ELF-1 (cell line): ENCODE measurements around the gene ASGR1.

Experiments used
- DNase-seq: peaks from one replicate; pipeline ENCODE4 v3.0.0-alpha.2; 2016; ENCODE audit warnings: low read depth, low spot score

The ASGR1 gene

GRCh38 chr17:7216242-7217112, 37.3 kb upstream of the ASGR1 start:
- no peak for DNase-seq

DNA sequence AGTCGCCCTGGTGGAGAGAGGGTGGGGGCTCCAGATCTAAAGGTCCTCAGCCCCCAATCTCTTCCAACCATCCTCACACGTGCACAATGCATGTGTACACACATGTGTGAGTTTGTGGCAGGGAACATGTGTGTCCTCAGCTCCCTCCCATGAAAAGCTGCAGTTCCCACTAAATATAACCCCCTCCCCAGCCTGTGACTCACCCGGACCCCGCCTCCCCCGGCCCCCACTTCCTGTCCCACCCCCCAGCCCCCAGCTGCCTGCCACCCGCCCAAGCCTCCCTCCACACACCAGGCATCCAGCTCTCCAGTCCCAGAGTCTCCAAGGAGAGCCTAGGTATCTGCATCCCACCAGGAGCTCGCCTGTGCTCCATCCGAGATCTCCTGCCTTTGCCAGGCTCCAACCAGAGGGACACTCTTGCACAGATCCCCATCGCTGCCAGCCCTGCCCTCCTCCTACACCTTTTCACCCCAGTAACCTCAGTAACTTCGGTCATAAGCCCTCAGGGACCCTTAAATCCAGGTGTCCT, 36.5 kb upstream of the ASGR1 start:
- no peak for DNase-seq

GRCh38 chr17:7215136-7215638, 36.0 kb upstream of the ASGR1 start:
- DNase-seq: no peak

DNA sequence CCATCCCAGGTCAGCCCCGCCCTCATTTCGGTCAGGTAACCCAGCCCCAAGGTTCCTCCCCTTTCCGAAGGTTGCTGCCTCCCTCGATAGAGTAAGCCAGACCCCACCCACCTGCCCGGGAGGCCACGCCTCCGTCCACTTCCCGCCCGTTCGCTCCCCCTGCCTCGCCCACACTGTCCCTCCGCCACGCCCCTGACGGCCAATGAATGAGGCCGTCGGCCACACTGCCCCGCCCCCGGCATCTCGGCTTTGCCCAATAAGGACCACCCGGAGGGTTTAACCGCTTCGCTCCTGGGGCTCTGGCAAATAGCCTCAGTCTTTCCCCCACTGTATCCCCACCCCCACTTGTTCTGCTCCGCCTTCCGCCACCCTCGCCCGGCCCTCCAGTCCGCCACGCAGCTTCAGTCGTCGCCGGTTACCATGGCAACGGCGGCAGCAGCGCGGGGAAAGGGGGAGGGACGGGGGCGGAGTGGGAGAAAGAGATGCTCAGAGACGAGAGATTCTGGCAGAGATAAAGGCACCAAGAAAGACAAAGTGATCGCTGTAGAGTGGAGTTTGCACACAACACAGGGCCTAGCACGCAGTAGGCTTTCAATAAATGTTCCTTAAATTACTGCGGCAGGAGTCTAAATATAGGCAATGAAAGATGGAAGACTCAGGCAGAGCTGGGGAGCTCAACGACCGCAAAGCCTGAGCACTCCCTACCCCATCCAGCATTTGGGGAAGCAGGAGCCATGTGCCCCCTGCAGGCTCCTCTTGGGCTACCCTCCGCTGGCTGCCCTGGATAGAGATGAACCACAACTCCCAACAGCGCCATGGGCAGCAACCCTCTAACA, 35.3 kb upstream of the ASGR1 start:
- DNase-seq: peak; percentile 99

GRCh38 chr17:7213895-7214299, 34.7 kb upstream of the ASGR1 start:
- peak; percentile 99 for DNase-seq

DNA sequence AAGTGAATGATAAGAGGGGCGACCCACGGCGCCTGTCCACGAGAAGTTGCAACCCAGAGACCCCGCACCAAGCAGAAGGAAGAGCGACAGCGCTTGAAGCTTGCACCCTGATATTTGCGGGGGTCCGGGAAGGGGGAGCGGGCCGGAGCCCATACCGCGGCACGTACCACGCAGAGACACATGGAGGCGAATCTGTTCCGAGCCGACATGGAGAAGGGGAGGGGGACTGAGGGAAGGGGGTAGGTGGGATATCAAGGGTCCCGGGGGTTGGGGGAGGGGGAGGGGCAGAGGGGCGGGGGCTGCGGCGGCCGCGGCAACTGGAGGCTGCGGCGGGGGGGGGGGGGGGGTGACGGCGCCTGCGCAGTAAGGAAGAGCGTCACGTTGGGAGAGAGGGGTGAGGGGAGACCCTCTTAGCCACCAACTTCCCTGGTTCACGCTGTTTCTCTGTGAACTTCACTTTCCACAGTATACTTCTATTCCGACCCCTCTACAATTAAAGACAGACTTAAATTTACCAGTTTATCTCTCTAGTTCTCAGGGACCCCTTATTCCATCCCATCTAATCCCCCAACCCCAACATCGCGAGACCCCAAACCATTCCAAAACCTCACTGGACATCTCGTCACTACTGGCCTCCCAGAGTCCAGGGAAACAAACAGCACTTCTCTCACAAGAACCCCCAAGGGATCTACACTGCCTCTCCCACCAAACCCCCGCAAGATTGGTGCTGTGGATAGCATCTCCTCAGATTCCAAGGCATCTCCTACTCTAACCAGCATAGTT, 32.5 kb upstream of the ASGR1 start:
- no peak for DNase-seq

DNA sequence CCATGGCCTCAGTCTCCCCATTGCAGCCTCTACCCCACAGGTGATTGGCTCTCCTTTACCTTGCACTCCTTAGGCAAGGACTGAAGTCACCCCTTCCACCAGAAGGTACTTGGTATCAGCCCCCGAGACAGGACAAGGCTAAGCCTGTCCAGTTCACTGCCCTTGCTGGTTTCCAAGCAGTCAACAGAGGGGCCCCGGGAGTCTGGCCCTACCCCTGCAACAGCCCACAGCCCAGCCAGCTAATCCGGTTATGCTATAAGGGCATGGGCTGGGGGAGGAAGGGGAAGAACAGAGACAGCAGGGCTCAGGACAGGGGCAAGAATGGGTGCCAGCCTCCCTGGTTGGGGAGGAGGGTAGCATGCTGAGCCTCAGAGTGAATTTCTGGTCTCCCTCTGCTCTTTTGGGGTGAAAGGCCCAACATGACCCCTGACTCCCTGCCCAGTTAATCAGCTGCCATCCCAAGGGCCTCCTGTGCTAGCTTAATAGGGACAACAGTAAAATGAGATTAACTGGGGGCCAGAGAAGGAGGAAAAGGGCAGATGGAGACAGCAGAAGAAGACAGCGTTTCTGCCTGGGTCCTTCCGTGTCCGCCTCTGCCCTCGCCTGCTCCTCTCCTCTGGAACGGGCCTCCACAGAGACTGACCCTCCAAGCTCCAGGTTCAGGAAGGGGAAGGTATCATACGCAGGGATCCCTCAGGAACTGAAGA, 29.7 kb upstream of the ASGR1 start:
- DNase-seq: no peak

- DNase-seq: peak; percentile 90
Measured at GRCh38 chr17:7208027-7208571, 28.9 kb upstream of the ASGR1 start.

DNA sequence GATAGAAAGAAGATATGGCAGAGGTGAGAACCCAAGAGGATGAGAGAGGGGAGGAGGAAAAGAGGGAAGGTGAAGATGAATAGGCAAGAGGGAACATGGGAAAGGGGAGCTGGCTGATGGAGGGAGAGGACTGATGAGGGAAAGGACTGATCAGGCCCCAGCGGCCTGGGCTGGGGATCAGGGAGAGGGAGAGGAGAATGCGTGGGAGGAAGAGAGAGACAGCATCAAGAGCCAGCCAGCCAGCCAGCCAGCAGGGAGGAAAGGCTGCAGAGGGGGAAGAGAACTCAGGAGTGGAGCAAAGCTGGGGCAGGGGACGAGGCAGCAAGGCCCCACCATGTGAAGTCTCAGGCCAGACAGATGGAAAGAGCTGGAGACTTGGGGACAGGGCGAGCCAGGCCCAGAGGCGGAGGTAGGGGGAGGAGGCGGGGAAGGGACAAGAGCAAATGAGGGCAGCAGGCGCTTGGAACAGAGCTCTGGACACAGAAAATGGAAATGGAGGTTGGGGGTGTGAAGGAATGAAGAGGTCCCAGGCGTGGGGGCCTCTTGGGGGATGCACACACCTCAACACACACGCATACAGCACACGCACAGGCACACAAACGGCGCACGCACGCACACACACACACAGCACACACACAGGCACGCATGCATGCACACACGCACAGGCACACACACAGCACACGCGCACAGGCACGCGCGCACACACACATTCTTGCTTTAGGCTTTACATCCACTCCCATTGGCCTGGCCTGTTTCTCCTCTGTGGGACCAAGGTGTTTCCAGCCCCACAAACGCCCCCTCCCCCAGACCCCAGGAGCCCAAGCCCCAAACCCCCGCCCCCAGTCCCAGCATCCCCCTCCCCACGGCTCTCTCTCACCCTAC, 28.2 kb upstream of the ASGR1 start:
- DNase-seq: no peak

- DNase-seq: no peak
Measured at GRCh38 chr17:7205561-7205960, 26.4 kb upstream of the ASGR1 start.

DNA sequence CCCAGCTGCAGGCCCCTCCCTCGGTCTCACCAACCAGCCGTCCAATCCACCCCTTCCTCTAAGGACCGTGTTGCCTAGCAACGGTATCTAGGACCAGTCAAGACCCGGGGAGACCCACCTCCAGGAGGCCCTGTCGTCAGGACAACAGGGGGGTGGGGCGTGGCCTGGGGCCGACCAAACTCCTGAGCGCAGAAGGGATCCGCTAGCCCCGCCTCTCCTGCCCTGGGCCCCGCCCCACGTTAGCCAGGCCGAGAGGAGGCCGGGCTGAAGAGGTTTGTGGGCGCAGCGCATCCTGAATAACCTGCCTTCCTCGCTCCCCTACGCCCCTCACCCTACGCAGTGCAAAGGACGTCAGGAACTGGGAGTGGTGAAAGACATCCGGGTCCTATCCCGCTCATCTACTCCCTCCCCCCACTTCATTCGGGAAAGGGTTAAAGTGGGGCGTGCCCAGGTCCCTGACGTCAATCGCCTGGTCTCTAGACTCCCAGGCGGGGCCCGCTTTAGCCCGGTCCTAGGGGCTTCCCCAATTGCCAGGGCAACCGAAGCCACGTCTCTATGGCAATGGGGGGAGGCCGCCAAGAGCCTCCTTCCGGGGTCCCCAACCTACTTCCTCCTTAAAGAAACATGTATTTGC, 25.8 kb upstream of the ASGR1 start:
- DNase-seq: peak; percentile 96

DNA sequence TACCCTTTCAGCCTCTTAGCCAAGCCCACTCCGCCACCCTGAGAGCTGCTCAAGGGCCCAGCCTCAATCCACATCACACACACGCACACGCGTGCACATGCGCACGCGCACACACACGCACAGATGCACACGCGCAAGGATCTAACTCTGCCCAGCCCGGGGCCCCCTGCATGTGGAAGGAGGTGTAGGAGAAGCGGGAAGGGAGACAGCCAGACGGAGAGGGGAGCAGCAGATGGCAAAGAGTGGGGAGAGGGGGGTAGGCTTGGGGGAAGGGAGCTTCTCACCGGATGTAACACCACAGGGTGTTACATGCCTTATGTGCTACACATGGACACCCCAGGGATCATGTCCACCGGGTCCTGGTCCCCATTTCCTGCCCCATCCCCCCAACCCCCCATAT, 25.2 kb upstream of the ASGR1 start:
- DNase-seq: no peak

- no peak for DNase-seq
Measured at GRCh38 chr17:7203391-7203790, 24.2 kb upstream of the ASGR1 start.

DNA sequence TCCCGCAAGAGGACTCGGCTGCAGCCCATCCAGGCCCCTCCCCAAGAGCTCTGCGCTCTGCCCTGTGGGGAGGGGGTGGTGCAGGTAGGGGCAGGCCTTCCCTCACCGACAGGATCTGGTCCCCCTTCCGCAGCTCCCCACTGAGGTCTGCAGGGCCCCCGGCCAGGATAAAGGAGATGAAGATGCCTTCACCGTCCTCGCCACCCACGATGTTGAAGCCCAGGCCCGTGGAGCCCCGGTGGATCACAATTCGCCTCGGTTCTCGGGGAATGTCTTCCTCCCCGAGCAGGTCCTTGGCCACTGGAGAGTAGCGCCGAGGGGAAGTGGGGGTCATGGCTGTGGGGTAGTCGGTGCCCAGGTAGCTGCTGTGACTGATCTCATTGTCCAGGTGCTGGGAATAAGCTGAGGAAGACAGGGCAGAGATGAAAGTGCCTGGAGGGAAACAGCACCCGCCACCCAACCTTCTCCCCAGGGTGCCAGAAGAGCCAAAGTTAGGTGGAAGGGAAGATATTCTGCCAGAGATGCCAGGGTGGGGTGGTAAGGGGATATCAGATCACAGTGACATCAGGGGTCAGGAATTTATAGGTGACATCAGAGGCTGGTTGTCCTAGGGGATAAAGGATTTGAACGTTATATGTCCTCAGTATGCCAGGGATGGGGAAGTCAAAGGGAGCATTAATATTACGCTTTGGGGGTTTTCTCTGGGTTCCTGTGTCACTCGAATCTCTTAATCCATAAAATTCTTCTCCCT, 17.7 kb upstream of the ASGR1 start:
- no peak for DNase-seq

- DNase-seq: no peak
Measured at GRCh38 chr17:7195971-7196370, 16.8 kb upstream of the ASGR1 start.

GRCh38 chr17:7192271-7192937, 13.2 kb upstream of the ASGR1 start:
- DNase-seq: no peak

GRCh38 chr17:7191571-7192270, 12.6 kb upstream of the ASGR1 start:
- DNase-seq: peak; percentile 64
